GM10266 (cell line): Measurements from ENCODE around the gene TBC1D2.

ENCODE experiments used
- DNase-seq: peaks from one replicate; pipeline ENCODE4 v3.0.0; 2012; ENCODE audit errors: extremely low spot score
- CTCF ChIP-seq: IDR thresholded peaks from 2 replicates; pipeline ENCODE4 v1.5.1; 2012; ENCODE audit warnings: mild to moderate bottlenecking, low read depth; ENCODE audit not compliant: control insufficient read depth, insufficient read depth; ENCODE audit errors: missing control alignments

The TBC1D2 gene

GRCh38 chr9:98184326-98184725 lies 71.1 kb downstream of the TBC1D2 start:
- no peak for DNase-seq
- TF ChIP-seq CTCF = no peak

- TF ChIP-seq CTCF = no peak
- no peak for DNase-seq
Measured at GRCh38 chr9:98182889-98183599, 72.4 kb downstream of the TBC1D2 start.

GRCh38 chr9:98182069-98182820 lies 73.2 kb downstream of the TBC1D2 start:
- TF ChIP-seq CTCF = no peak
- DNase-seq = no peak

GRCh38 chr9:98181746-98182068 lies 73.7 kb downstream of the TBC1D2 start:
- no peak for DNase-seq
- TF ChIP-seq CTCF = no peak

- DNase-seq = no peak
- no peak for TF ChIP-seq CTCF
Measured at GRCh38 chr9:98180996-98181395, 74.5 kb downstream of the TBC1D2 start.

GRCh38 chr9:98178874-98179850 lies 76.3 kb downstream of the TBC1D2 start:
- no peak for TF ChIP-seq CTCF
- no peak for DNase-seq
